Smooth muscle cell (in vitro differentiated cells): ENCODE results near the gene UBE2R2. TPM values are rescaled to one million over a fixed set of nuclear protein-coding genes. Genes with fewer than 3 reads are reported as not detected.
"Not testable (repeated sequence)": the region's sequence is repeated elsewhere in the genome, so short reads cannot be mapped to it uniquely, and the experiment has no call there.

Experiments
- DNase-seq: peaks from one replicate; lab custom pipeline; 2025; ENCODE audit not compliant: unreplicated experiment; lab: John Stamatoyannopoulos, UW
- H2AFZ ChIP-seq: fragments of 200-600 bp; sonication (generic); 2 replicates; pipeline ENCODE4 v1.6.0; 2016; ENCODE audit warnings: antibody characterized with exemption, low read depth, mild to moderate bottlenecking
- H3F3A ChIP-seq: fragments of 200-600 bp; sonication (generic); 2 replicates; pipeline ENCODE4 v1.6.0; 2017; ENCODE audit warnings: antibody characterized with exemption, low read depth
- H3K27ac ChIP-seq: fragments of 200-600 bp; sonication (generic); 2 replicates; pipeline ENCODE4 v1.5.1; 2016; ENCODE audit warnings: low read depth, mild to moderate bottlenecking
- H3K27me3 ChIP-seq: fragments of 200-600 bp; sonication (generic); 2 replicates; pipeline ENCODE4 v1.6.1; 2016; ENCODE audit warnings: low read depth, mild to moderate bottlenecking
- H3K36me3 ChIP-seq: fragments of 200-600 bp; sonication (generic); 2 replicates; pipeline ENCODE4 v1.5.1; 2016; ENCODE audit warnings: low read depth
- H3K4me1 ChIP-seq: fragments of 200-600 bp; sonication (generic); 2 replicates; pipeline ENCODE4 v1.5.1; 2016; ENCODE audit warnings: low read depth
- H3K4me2 ChIP-seq: fragments of 200-600 bp; sonication (generic); 2 replicates; pipeline ENCODE4 v1.6.0; 2016; ENCODE audit warnings: mild to moderate bottlenecking
- H3K4me3 ChIP-seq: fragments of 200-600 bp; sonication (generic); 2 replicates; pipeline ENCODE4 v1.5.1; 2016; ENCODE audit warnings: mild to moderate bottlenecking
- H3K79me2 ChIP-seq: fragments of 200-600 bp; sonication (generic); 2 replicates; pipeline ENCODE4 v1.6.0; 2016; ENCODE audit warnings: low read depth, mild to moderate bottlenecking
- H3K9ac ChIP-seq: fragments of 200-600 bp; sonication (generic); 2 replicates; pipeline ENCODE4 v1.6.0; 2016; ENCODE audit warnings: low read depth
- H3K9me3 ChIP-seq: fragments of 200-600 bp; sonication (generic); replicated peaks from 2 replicates; pipeline ENCODE4 v1.5.1; 2016; ENCODE audit warnings: low read depth
- H4K20me1 ChIP-seq: fragments of 200-600 bp; sonication (generic); 2 replicates; pipeline ENCODE4 v1.6.0; 2016; ENCODE audit warnings: low read depth
- WGBS: methylation state at CpG from one replicate; pipeline ENCODE4 v1.1.7; 2016; ENCODE audit warnings: low lambda C conversion rate; 5-methylcytosine and 5-hydroxymethylcytosine counted together
- polyA plus RNA-seq: library from polyadenylated mRNA; unstranded; fragments of >200 nt; fragmentation: Nextera tagmentation; extraction: Ambion mirVana; gene quantifications from 2 replicates; pipeline ENCODE4 v1.2.1, GENCODE V29; 2016
- small RNA-seq: library from RNA; depleted of rRNA; stranded (forward); fragments of <200 nt; gene quantifications from one replicate; pipeline ENCODE3, GENCODE V24; 2014
- total RNA-seq: library from RNA; depleted of rRNA; stranded (reverse); fragments of >200 nt; gene quantifications from 2 replicates; pipeline ENCODE4 v1.2.3, GENCODE V29; 2014
- TF ChIP-seq, protein P1 (sequence below): fragments of 200-600 bp; sonication (generic); IDR thresholded peaks from 2 replicates; pipeline ENCODE4 v1.5.1; 2017; ENCODE audit warnings: borderline replicate concordance, mild to moderate bottlenecking, antibody characterized with exemption; ENCODE audit not compliant: insufficient read depth, poor library complexity, severe bottlenecking

Gene UBE2R2
- total and polyA plus RNA-seq, 2 experiments from 2014 or later: 43.2 to 43.5 TPM

DNA sequence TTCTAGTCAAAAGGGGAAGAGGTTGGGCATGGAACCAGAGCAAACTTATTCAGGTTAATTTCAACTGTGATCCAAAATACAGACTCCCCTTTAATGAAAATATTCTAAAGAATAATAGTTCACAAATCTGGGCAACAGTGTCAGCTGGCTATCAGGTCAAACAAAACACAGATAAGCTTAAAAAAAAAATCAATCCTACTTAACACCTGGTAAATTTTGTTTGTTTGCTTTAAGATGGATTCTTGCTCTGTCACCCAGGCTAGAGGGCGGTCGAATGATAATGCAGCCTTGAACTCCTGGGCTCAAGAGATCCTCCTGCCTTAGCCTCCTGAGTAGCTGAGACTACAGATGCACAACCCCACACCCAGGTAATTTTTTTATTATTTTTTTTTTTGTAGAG is 142.8 kb downstream of the UBE2R2 start:
- H3K4me2 ChIP-seq: no peak overlapping the region
- H4K20me1 ChIP-seq: no peaks in the 10 kb centered on the region
- no peaks in the 10 kb centered on the region for H3K79me2 ChIP-seq
- no peaks in the 10 kb centered on the region for H3K4me1 ChIP-seq
- no peak overlapping the region for H3K27ac ChIP-seq
- H3K36me3 ChIP-seq: peaks cover 9% of the 10 kb centered on the region
- H3K9me3 ChIP-seq: no peaks in the 10 kb centered on the region
- TF ChIP-seq, protein P1, sequence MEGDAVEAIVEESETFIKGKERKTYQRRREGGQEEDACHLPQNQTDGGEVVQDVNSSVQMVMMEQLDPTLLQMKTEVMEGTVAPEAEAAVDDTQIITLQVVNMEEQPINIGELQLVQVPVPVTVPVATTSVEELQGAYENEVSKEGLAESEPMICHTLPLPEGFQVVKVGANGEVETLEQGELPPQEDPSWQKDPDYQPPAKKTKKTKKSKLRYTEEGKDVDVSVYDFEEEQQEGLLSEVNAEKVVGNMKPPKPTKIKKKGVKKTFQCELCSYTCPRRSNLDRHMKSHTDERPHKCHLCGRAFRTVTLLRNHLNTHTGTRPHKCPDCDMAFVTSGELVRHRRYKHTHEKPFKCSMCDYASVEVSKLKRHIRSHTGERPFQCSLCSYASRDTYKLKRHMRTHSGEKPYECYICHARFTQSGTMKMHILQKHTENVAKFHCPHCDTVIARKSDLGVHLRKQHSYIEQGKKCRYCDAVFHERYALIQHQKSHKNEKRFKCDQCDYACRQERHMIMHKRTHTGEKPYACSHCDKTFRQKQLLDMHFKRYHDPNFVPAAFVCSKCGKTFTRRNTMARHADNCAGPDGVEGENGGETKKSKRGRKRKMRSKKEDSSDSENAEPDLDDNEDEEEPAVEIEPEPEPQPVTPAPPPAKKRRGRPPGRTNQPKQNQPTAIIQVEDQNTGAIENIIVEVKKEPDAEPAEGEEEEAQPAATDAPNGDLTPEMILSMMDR: no peak
- WGBS: 96% methylated on average over 2 of the region's 2 CpGs
- DNase-seq: no peak
- no peak overlapping the region for H3K4me3 ChIP-seq
- H3K27me3 ChIP-seq: no peaks in the 10 kb centered on the region
- H3F3A ChIP-seq: no peaks in the 10 kb centered on the region
- H3K9ac ChIP-seq: no peak overlapping the region
- no peak overlapping the region for H2AFZ ChIP-seq

GRCh38 chr9:33962468-33962867 is 145.5 kb downstream of the UBE2R2 start:
- not testable (repeated sequence) for H3K4me2 ChIP-seq

GRCh38 chr9:33964086-33964768 is 147.3 kb downstream of the UBE2R2 start:
- peaks cover 5% of the 10 kb centered on the region for H3K36me3 ChIP-seq
- H3K27ac ChIP-seq: no peak overlapping the region
- peaks cover 4% of the 10 kb centered on the region for H4K20me1 ChIP-seq
- no peak overlapping the region for H3K9ac ChIP-seq
- no peaks in the 10 kb centered on the region for H3K9me3 ChIP-seq
- no peaks in the 10 kb centered on the region for H3K79me2 ChIP-seq
- no peaks in the 10 kb centered on the region for H3K27me3 ChIP-seq
- no peak for DNase-seq
- H3K4me3 ChIP-seq: no peak overlapping the region
- H3K4me1 ChIP-seq: no peaks in the 10 kb centered on the region
- H2AFZ ChIP-seq: no peak overlapping the region
- TF ChIP-seq, protein P1: no peak
- WGBS: 98% methylated on average over 2 of the region's 2 CpGs
- H3F3A ChIP-seq: no peaks in the 10 kb centered on the region
- H3K4me2 ChIP-seq: no peak overlapping the region

More at GRCh38 chr9:33962468-33962867, 145.5 kb downstream of the UBE2R2 start:
- H3K79me2 ChIP-seq, H3K27me3 ChIP-seq, H3K9ac ChIP-seq, H3K27ac ChIP-seq, DNase-seq, H3K9me3 ChIP-seq, H3K36me3 ChIP-seq, H3K4me3 ChIP-seq, H3F3A ChIP-seq, H4K20me1 ChIP-seq, H3K4me1 ChIP-seq, H2AFZ ChIP-seq: not testable (repeated sequence)
- 91% methylated on average over 7 of the region's 7 CpGs for WGBS

Small RNA genes lying within 50 kb of the gene (small RNA-seq; reads per million reads assigned to genes)
- gene RF00019 (not detected), gene RNU4ATAC11P (0.37 reads per million, percentile 11 among the genes with 10 or more reads in this experiment), gene SNORD121A (177 reads per million, percentile 99 among the genes with 10 or more reads in this experiment), gene SNORD121B (not detected)

Other genes starting within 250 kb of the UBE2R2 start
- not detected in 2 replicates for gene PRSS3, start 21.6 kb upstream of the UBE2R2 start, total RNA-seq
- gene PRSS3, start 21.6 kb upstream of the UBE2R2 start, polyA plus RNA-seq: not detected in 2 replicates
- 18.8 and 19.5 TPM in 2 replicates for gene UBAP2, start 231.7 kb downstream of the UBE2R2 start, total RNA-seq
- 20.4 and 26.3 TPM in 2 replicates for gene UBAP2, start 231.7 kb downstream of the UBE2R2 start, polyA plus RNA-seq